OCI-LY7 (cell line): Measurements from ENCODE around the gene SLC25A44. TPM values are rescaled to one million over a fixed set of nuclear protein-coding genes. Genes with fewer than 3 reads are reported as not detected.

Source experiments
- BruUV-seq: library from RNA; stranded (reverse); fragments of 400-500 nt; replicated peaks from 2 replicates; lab custom pipeline; 2021; lab: Mats Ljungman, UMichigan
- CTCF ChIA-PET: fragments of 300-600 bp; sonication (Branson Sonifier 250); formaldehyde crosslinking; loops from one replicate; lab custom pipeline; 2022; ENCODE audit warnings: antibody characterized with exemption; ENCODE audit not compliant: unreplicated experiment; lab: Charles Lee
- POLR2A ChIA-PET: fragments of 300-600 bp; sonication (Branson Sonifier 250); formaldehyde crosslinking; loops from one replicate; lab custom pipeline; 2022; ENCODE audit warnings: antibody characterized with exemption; lab: Charles Lee
- DNase-seq: peaks from one replicate; pipeline ENCODE4 v3.0.0-alpha.2; 2015; ENCODE audit warnings: low spot score
- H2AFZ ChIP-seq: fragments of 200-600 bp; sonication (generic), shearing (Covaris generic); 2 replicates; pipeline ENCODE4 v1.6.1; 2014; ENCODE audit warnings: mild to moderate bottlenecking, antibody characterized with exemption, low read length, moderate library complexity
- H3K27ac ChIP-seq: fragments of 200-600 bp; sonication (generic); 2 replicates; pipeline ENCODE4 v1.5.1; 2014; ENCODE audit warnings: mixed run types, low read depth, mild to moderate bottlenecking, moderate library complexity, low read length, inconsistent platforms; ENCODE audit not compliant: poor library complexity, severe bottlenecking
- H3K36me3 ChIP-seq: fragments of 200-600 bp; sonication (generic); 2 replicates; pipeline ENCODE4 v1.6.1; 2014; ENCODE audit warnings: mild to moderate bottlenecking, antibody characterized with exemption, low read length, moderate library complexity, mixed read lengths; ENCODE audit not compliant: insufficient read depth
- H3K4me1 ChIP-seq: fragments of 200-600 bp; sonication (generic); 2 replicates; pipeline ENCODE4 v1.5.1; 2014; ENCODE audit warnings: mild to moderate bottlenecking, low read length; ENCODE audit not compliant: insufficient read depth, poor library complexity, severe bottlenecking
- H3K4me2 ChIP-seq: fragments of 200-600 bp; sonication (generic); 2 replicates; pipeline ENCODE4 v1.6.1; 2014; ENCODE audit warnings: mild to moderate bottlenecking, low read length
- H3K4me3 ChIP-seq: fragments of 200-600 bp; sonication (generic); 2 replicates; pipeline ENCODE4 v1.5.1; 2014; ENCODE audit warnings: mild to moderate bottlenecking, low read depth, low read length; ENCODE audit not compliant: poor library complexity, severe bottlenecking
- H3K79me2 ChIP-seq: fragments of 200-600 bp; sonication (generic); 2 replicates; pipeline ENCODE4 v1.6.1; 2016; ENCODE audit warnings: low read depth, mild to moderate bottlenecking, low read length, moderate library complexity, mixed read lengths; ENCODE audit not compliant: insufficient read depth
- H3K9me2 ChIP-seq: fragments of 200-600 bp; sonication (generic); 2 replicates; pipeline ENCODE4 v1.6.1; 2016; ENCODE audit warnings: mild to moderate bottlenecking, low read length, mixed read lengths; ENCODE audit not compliant: insufficient read depth
- H3K9me3 ChIP-seq: fragments of 200-600 bp; sonication (generic); 2 replicates; pipeline ENCODE4 v1.6.1; 2014; ENCODE audit warnings: mild to moderate bottlenecking, mixed run types, low read length, mixed read lengths
- H4K20me1 ChIP-seq: fragments of 200-600 bp; sonication (generic); 2 replicates; pipeline ENCODE4 v1.6.1; 2014; ENCODE audit warnings: mild to moderate bottlenecking, antibody characterized with exemption, low read length, moderate library complexity, mixed read lengths; ENCODE audit not compliant: insufficient read depth
- CTCF ChIP-seq: fragments of 200-600 bp; sonication (generic); conservative IDR thresholded peaks from 2 replicates; pipeline ENCODE4 v1.5.1; 2014; ENCODE audit warnings: mild to moderate bottlenecking, antibody characterized with exemption, low read length, moderate library complexity, mixed read lengths
- EZH2phosphoT487 ChIP-seq: fragments of 200-600 bp; sonication (generic); IDR thresholded peaks from 2 replicates; pipeline ENCODE4 v1.6.1; 2018; ENCODE audit warnings: low read depth, borderline replicate concordance, mild to moderate bottlenecking, mixed run types, antibody characterized with exemption, low read length, moderate library complexity, mixed read lengths
- intact Hi-C: fragments of 100-400 bp; cut with micrococcal nuclease; formaldehyde crosslinking; loops from one replicate; pipeline ENCODE4 v1.10.0; 2022; ENCODE audit not compliant: unreplicated experiment
- total RNA-seq, 2 experiments: library from RNA; depleted of rRNA in 1 of 2; stranded (reverse); fragments of >200 nt in 1 of 2; shearing (Covaris generic) in 1 of 2; gene quantifications; 2 replicates each; pipeline ENCODE4 v1.2.3, GENCODE V29; 2014 to 2022

The SLC25A44 gene
- total RNA-seq, 2 experiments from 2014 or later: 11.0 to 22.5 TPM

DNA sequence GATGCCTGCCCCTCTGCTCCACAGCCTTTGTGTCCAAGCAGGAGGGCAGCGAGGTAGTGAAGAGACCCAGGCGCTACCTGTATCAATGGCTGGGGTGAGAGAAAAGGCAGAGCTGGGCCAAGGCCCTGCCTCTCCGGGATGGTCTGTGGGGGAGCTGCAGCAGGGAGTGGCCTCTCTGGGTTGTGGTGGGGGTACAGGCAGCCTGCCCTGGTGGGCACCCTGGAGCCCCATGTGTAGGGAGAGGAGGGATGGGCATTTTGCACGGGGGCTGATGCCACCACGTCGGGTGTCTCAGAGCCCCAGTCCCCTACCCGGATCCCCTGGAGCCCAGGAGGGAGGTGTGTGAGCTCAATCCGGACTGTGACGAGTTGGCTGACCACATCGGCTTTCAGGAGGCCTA lies 48.8 kb downstream of the SLC25A44 start:
- Histone ChIP-seq H2AFZ (no peak overlapping the region), H3K4me1 (no peaks in the 10 kb centered on the region), H3K9me3 (no peaks in the 10 kb centered on the region), H3K36me3 (peaks cover 24% of the 10 kb centered on the region; the same call in 1 of the 2 replicates), H3K79me2 (no peaks in the 10 kb centered on the region), H3K27ac (no peak overlapping the region), H3K9me2 (no peaks in the 10 kb centered on the region), H4K20me1 (no peaks in the 10 kb centered on the region; the same call in 1 of the 2 replicates), H3K4me2 (no peak overlapping the region), H3K4me3 (no peak overlapping the region)
- ChIA-PET CTCF (no interaction called here), POLR2A (interaction anchor here (0.9 kb wide), 1 partner anchor 10 kb away, joined by 3 read pairs; no protein-coding TSS in a partner anchor)
- no peak for DNase-seq
- TF ChIP-seq CTCF: no peak
- TF ChIP-seq EZH2phosphoT487: no peak
- intact Hi-C loops: no loop called here
- no TSS peak for BruUV-seq

- Histone ChIP-seq H3K4me2 (no peak overlapping the region), H4K20me1 (no peaks in the 10 kb centered on the region; the same call in 1 of the 2 replicates), H3K9me3 (no peaks in the 10 kb centered on the region), H3K36me3 (peaks cover 17% of the 10 kb centered on the region), H3K27ac (no peak overlapping the region), H2AFZ (no peak overlapping the region), H3K4me3 (no peak overlapping the region), H3K4me1 (no peaks in the 10 kb centered on the region), H3K9me2 (no peaks in the 10 kb centered on the region), H3K79me2 (no peaks in the 10 kb centered on the region)
- ChIA-PET CTCF (no interaction called here), POLR2A (no interaction called here)
- no TSS peak for BruUV-seq
- TF ChIP-seq CTCF (no peak), EZH2phosphoT487 (no peak)
- DNase-seq: no peak
- intact Hi-C loops: no loop called here
These were observed 50.2 kb downstream of the SLC25A44 start for GRCh38 chr1:156244126-156244525.

DNA sequence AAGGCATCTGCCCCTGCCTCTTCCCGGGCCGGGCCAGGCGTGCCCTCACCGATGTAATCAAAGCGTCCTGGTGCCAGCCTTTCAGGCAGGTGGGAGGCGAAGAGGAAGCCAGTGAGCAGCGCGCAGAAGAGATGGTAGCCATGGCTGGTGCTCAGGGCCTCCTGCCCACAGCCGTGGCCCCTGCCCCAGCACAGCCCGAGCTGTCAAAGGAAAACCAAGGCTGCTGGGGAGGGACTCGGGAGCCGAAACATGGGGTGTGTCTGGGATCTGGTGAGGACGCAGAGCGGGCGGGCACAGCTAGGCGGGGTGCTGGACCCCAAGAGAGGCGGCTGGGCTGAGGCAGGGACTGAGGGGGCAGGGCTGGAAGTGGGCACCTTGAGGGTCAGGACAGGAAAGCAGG lies 50.8 kb downstream of the SLC25A44 start:
- TF ChIP-seq CTCF (no peak), EZH2phosphoT487 (no peak)
- no peak for DNase-seq
- BruUV-seq: no TSS peak
- H3K9me3 ChIP-seq: no peaks in the 10 kb centered on the region
- no peak overlapping the region for H3K27ac ChIP-seq
- H3K4me1 ChIP-seq: no peaks in the 10 kb centered on the region
- POLR2A ChIA-PET: no interaction called here
- H3K4me2 ChIP-seq: no peak overlapping the region
- intact Hi-C loops: no loop called here
- H3K4me3 ChIP-seq: no peak overlapping the region
- H4K20me1 ChIP-seq: no peaks in the 10 kb centered on the region; the same call in 1 of the 2 replicates
- H2AFZ ChIP-seq: no peak overlapping the region
- CTCF ChIA-PET: no interaction called here
- peaks cover 17% of the 10 kb centered on the region for H3K36me3 ChIP-seq
- H3K9me2 ChIP-seq: no peaks in the 10 kb centered on the region
- no peaks in the 10 kb centered on the region for H3K79me2 ChIP-seq
